ENCODE results near the gene TNS3. TPM values are rescaled to one million over a fixed set of nuclear protein-coding genes. Genes with fewer than 3 reads are reported as not detected.
A peak's percentile ranks its signal among the peaks of the same experiment; 100 is the strongest.

TNS3 gene
- total and polyA plus RNA-seq, 9 of the 15 experiments (the other 6 are each of a cell fraction or from before 2014, with no cell fraction given): 0.20 TPM; not detected in 8

DNA sequence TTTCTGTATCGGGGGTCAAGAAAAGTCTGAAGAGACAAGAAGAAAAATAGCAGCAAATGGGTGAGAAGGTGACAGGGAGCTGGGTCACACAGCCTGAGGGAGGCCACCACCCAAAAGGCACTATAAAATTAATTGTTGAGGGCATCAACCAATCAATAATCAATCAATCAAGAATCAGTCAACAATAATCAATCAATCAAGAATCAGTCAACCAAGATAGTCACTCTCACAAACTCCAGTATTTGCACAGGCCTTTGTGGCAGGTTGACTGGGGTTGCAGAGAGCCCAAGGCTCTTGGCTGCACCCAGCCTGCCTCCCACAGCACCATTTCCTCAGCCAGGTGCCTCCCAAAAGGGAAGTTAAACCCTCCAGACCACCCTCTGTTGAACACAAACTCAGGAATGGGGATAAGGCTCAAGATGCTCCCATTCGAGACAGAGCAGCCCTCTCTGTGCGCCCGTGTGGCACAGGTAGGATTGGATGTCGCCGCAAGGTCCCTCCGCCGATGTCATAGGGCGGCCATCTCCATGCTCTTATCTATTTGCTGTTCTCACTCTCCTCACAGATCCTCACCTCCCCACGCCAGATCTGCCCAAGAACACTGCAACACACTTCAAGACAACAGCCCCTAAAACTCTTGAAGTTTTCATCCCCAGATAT, 64.0 kb downstream of the TNS3 start:
- no peak for ATAC-seq
- ChIA-PET POLR2A (no interaction called here), CTCF (ENCODE audit: low intra/inter-chr PET ratio) (no interaction called here)
- Histone ChIP-seq H3K4me3 (no peak overlapping the region), H3K79me2 (ENCODE audit: control insufficient read depth, insufficient read depth, low read length) (no peaks in the 10 kb centered on the region), H3K36me3 (ENCODE audit: control insufficient read depth, insufficient read depth, low read length) (no peaks in the 10 kb centered on the region), H4K20me1 (replicated peaks; ENCODE audit: control insufficient read depth, insufficient read depth, low read length) (no peaks in the 10 kb centered on the region; the same call in 1 of the 2 replicates), H3K27ac (ENCODE audit: extremely low read depth, low read depth, low read length) (no peak overlapping the region), H3K9me3 (replicated peaks; ENCODE audit: control insufficient read depth, insufficient read depth, low read depth, low read length) (no peaks in the 10 kb centered on the region), H3K9me1 (ENCODE audit: control insufficient read depth, insufficient read depth, low read length) (no peaks in the 10 kb centered on the region), H3K9ac (ENCODE audit: insufficient read depth in 1 of 2, low read depth in 2 of 2, low read length in 2 of 2) (no peak overlapping the region), H3K27me3 (ENCODE audit: control insufficient read depth in 2 of 2, insufficient read depth in 2 of 2, low read length in 2 of 2) (peaks cover 0 to 33% of the 10 kb centered on the region in 2 experiments; a peak in 4 of 5 replicates), H3K4me2 (ENCODE audit: insufficient read depth, low read length) (no peak overlapping the region), H3K4me1 (replicated peaks in 1 of 2; ENCODE audit: control insufficient read depth in 2 of 2, insufficient read depth in 2 of 2, low read length in 2 of 2) (no peaks in the 10 kb centered on the region), H2AFZ (ENCODE audit: low read depth, low read length) (no peak overlapping the region)
- FAIRE-seq: no peak
- DNase-seq (ENCODE audit: extremely low read depth in 1 of 4, low spot score in 3 of 4): no peak
- no peak for TF ChIP-seq CTCFL (IDR thresholded peaks at IDR 0.05; ENCODE audit: borderline replicate concordance, insufficient read depth, low read depth, low read length, poor library complexity, severe bottlenecking)
- TF ChIP-seq CUX1 (CRISPR knock-in tag; IDR thresholded peaks at IDR 0.05): peak; percentile 95
- WGBS (ENCODE audit: insufficient coverage, low coverage, missing lambda C conversion rate): 23% methylated on average over 10 of the region's 10 CpGs
- intact Hi-C loops (cut with micrococcal nuclease) (no loop called here), in situ Hi-C loops (cut with MboI) (no loop called here)
- BruUV-seq (replicated peaks): no TSS peak
